OCI-LY7 (cell line): ENCODE results near the gene MAPT.

Experiments
- CTCF ChIP-seq: fragments of 200-600 bp; sonication (generic); conservative IDR thresholded peaks from 2 replicates; pipeline ENCODE4 v1.5.1; 2014; ENCODE audit warnings: mild to moderate bottlenecking, antibody characterized with exemption, low read length, moderate library complexity, mixed read lengths
- EZH2phosphoT487 ChIP-seq: fragments of 200-600 bp; sonication (generic); IDR thresholded peaks from 2 replicates; pipeline ENCODE4 v1.6.1; 2018; ENCODE audit warnings: low read depth, borderline replicate concordance, mild to moderate bottlenecking, mixed run types, antibody characterized with exemption, low read length, moderate library complexity, mixed read lengths

GRCh38 chr17:46047856-46048255 is 153.5 kb downstream of the MAPT start:
- no peak for TF ChIP-seq CTCF
- TF ChIP-seq EZH2phosphoT487: no peak
